Neutrophil (primary cell): ENCODE results near the gene RNF166.

Experiments
- H3K27ac ChIP-seq: fragments of 200-600 bp; sonication (generic); 2 replicates; pipeline ENCODE4 v1.5.1; 2016; ENCODE audit warnings: mild to moderate bottlenecking, moderate library complexity
- H3K27me3 ChIP-seq: fragments of 200-600 bp; sonication (generic); 2 replicates; pipeline ENCODE4 v1.6.0; 2016; ENCODE audit warnings: mild to moderate bottlenecking
- H3K36me3 ChIP-seq: fragments of 200-600 bp; sonication (generic); 2 replicates; pipeline ENCODE4 v1.5.1; 2017
- H3K4me1 ChIP-seq, 2 experiments: fragments of 200-600 bp in 1 of 2; sonication (generic) in 1 of 2; 1 replicate in 1 of 2; 2 replicates in 1 of 2; pipeline versions ENCODE4 v1.5.1 to v1.6.1; 2013 to 2016; ENCODE audit warnings: low read depth in 1 of 2, low read length in 1 of 2, mild to moderate bottlenecking in 1 of 2, moderate library complexity in 1 of 2; ENCODE audit not compliant: control insufficient read depth in 1 of 2, insufficient read depth in 1 of 2
- H3K4me3 ChIP-seq, 2 experiments: fragments of 200-600 bp in 1 of 2; sonication (generic) in 1 of 2; 1 replicate in 1 of 2; 2 replicates in 1 of 2; pipeline ENCODE4 v1.5.1; 2013 to 2016; ENCODE audit warnings: low read depth in 1 of 2, low read length in 1 of 2, mild to moderate bottlenecking in 1 of 2, moderate library complexity in 1 of 2
- H3K9me3 ChIP-seq: fragments of 200-600 bp; sonication (generic); 2 replicates; pipeline ENCODE4 v1.5.1; 2016
- TF ChIP-seq, protein P1 (sequence below): fragments of 200-600 bp; sonication (generic); IDR thresholded peaks from 2 replicates; pipeline ENCODE4 v1.5.1; 2016; ENCODE audit warnings: antibody characterized with exemption

RNF166 gene

GRCh38 chr16:88752386-88753002 lies 46.3 kb upstream of the RNF166 start:
- Histone ChIP-seq H3K27ac (no peak overlapping the region), H3K4me1 (peaks cover 0 to 3% of the 10 kb centered on the region in 2 experiments), H3K36me3 (no peaks in the 10 kb centered on the region), H3K4me3 (no peak overlapping the region), H3K27me3 (no peaks in the 10 kb centered on the region), H3K9me3 (no peaks in the 10 kb centered on the region)
- TF ChIP-seq, protein P1, sequence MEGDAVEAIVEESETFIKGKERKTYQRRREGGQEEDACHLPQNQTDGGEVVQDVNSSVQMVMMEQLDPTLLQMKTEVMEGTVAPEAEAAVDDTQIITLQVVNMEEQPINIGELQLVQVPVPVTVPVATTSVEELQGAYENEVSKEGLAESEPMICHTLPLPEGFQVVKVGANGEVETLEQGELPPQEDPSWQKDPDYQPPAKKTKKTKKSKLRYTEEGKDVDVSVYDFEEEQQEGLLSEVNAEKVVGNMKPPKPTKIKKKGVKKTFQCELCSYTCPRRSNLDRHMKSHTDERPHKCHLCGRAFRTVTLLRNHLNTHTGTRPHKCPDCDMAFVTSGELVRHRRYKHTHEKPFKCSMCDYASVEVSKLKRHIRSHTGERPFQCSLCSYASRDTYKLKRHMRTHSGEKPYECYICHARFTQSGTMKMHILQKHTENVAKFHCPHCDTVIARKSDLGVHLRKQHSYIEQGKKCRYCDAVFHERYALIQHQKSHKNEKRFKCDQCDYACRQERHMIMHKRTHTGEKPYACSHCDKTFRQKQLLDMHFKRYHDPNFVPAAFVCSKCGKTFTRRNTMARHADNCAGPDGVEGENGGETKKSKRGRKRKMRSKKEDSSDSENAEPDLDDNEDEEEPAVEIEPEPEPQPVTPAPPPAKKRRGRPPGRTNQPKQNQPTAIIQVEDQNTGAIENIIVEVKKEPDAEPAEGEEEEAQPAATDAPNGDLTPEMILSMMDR = no peak

DNA sequence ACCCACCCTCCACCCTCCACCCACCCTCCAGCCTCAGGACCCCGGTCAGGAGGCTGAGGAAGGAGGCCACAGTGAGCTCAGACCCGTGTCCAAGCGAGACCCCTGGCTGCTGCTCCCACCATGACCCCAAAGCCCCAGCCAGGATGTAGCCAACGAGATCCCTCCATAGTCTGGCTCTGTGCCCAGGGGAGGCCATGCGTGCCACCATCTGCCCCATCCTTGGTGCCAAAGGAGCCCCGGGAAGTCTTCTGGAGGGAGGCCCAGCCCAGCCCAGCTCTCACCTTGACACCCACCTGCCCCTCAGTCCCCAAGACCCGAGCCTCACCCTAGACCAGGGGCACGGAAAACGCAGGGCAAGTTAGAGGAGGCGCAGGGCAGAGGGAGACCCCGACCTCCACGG lies 44.6 kb upstream of the RNF166 start:
- H3K27me3 ChIP-seq = no peaks in the 10 kb centered on the region
- no peak overlapping the region for H3K4me3 ChIP-seq
- TF ChIP-seq, protein P1 = no peak
- no peaks in the 10 kb centered on the region for H3K36me3 ChIP-seq
- no peak overlapping the region for H3K27ac ChIP-seq
- peaks cover 2 to 15% of the 10 kb centered on the region in 2 experiments for H3K4me1 ChIP-seq
- no peaks in the 10 kb centered on the region for H3K9me3 ChIP-seq

DNA sequence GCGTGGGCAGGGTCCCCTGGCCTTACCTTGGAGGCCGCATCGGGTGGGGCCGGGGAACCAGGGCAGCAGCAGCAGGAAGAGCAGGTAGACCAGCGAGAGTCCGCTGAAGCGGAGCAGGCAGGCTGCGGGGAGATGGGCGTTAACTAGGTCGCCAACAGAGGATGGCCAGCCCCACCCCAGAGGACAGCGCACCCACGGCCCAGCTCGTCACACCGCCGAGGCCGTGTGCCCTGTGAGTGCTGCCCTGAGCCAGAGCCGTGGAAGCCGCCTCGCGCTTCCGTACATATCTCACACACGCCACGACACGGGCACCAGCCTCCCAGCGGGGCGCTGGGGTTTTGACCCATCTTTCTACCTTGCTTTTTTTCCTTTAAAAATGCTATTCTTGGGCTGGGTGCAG lies 43.1 kb upstream of the RNF166 start:
- Histone ChIP-seq H3K27ac (no peak overlapping the region), H3K4me1 (peaks cover 5 to 30% of the 10 kb centered on the region in 2 experiments), H3K9me3 (no peaks in the 10 kb centered on the region), H3K4me3 (no peak overlapping the region), H3K36me3 (no peaks in the 10 kb centered on the region), H3K27me3 (no peaks in the 10 kb centered on the region)
- TF ChIP-seq, protein P1 = no peak

DNA sequence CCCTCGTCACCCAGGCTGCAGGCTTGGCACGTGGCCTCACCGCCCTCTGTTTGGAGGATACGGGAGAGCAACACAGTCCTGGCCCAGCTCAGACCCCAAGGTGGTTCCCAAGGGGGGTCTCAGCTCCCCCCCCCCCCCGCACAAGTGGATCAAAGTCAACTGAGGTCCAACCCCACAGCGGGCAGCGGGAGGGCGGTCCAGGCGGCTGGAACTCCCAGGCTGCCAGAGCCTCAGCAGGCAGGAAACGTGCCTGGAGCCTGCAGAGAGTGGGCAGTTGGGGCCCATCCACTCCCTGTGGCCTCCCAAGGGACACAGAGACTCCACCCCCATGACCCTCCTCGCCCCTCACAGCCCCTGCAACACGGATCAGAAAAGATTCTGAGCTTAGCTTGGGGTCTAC lies 42.2 kb upstream of the RNF166 start:
- H3K4me1 ChIP-seq = peaks cover 5 to 40% of the 10 kb centered on the region in 2 experiments
- TF ChIP-seq, protein P1 = no peak
- H3K27ac ChIP-seq = no peak overlapping the region
- H3K36me3 ChIP-seq = no peaks in the 10 kb centered on the region
- H3K4me3 ChIP-seq = no peak overlapping the region
- no peaks in the 10 kb centered on the region for H3K27me3 ChIP-seq
- no peaks in the 10 kb centered on the region for H3K9me3 ChIP-seq

GRCh38 chr16:88747588-88748301 lies 41.5 kb upstream of the RNF166 start:
- no peaks in the 10 kb centered on the region for H3K27me3 ChIP-seq
- H3K36me3 ChIP-seq = no peaks in the 10 kb centered on the region
- TF ChIP-seq, protein P1 = peak; percentile 43
- H3K9me3 ChIP-seq = no peaks in the 10 kb centered on the region
- no peak overlapping the region for H3K4me3 ChIP-seq
- no peak overlapping the region for H3K27ac ChIP-seq
- peaks cover 5 to 40% of the 10 kb centered on the region in 2 experiments for H3K4me1 ChIP-seq
